PC-3 (cell line): ENCODE results near the gene ALDOA. TPM values are rescaled to one million over a fixed set of nuclear protein-coding genes. Genes with fewer than 3 reads are reported as not detected.
A peak's percentile ranks its signal among the peaks of the same experiment; 100 is the strongest.

Experiments
- ATAC-seq: fragments of 200-7000 bp; cut with Tn5 transposase; 2 replicates; pipeline ENCODE4 v1.9.1; 2020; ENCODE audit warnings: mild to moderate bottlenecking, moderate library complexity
- BruUV-seq: library from RNA; stranded (reverse); fragments of 400-500 nt; replicated peaks from 2 replicates; lab custom pipeline; 2021; lab: Mats Ljungman, UMichigan
- CTCF ChIA-PET: fragments of 300-600 bp; sonication (Branson Sonifier 250); formaldehyde crosslinking; loops from one replicate; lab custom pipeline; 2022; ENCODE audit warnings: antibody characterized with exemption; lab: Charles Lee
- POLR2A ChIA-PET: fragments of 300-600 bp; sonication (Branson Sonifier 250); formaldehyde crosslinking; loops from one replicate; lab custom pipeline; 2022; ENCODE audit warnings: antibody characterized with exemption; ENCODE audit not compliant: unreplicated experiment; lab: Charles Lee
- DNase-seq: peaks from one replicate; pipeline ENCODE4 v3.0.0-alpha.2; 2015
- H2AFZ ChIP-seq: fragments of 300-600 bp; sonication (generic); 2 replicates; pipeline ENCODE4 v1.6.0; 2016; ENCODE audit warnings: antibody characterized with exemption, low read length
- H3F3A ChIP-seq: fragments of 300-600 bp; sonication (generic); one replicate; pipeline ENCODE4 v1.6.0; 2017; ENCODE audit warnings: antibody characterized with exemption, low read length, control low read depth, mild to moderate bottlenecking; ENCODE audit not compliant: unreplicated experiment
- H3K27ac ChIP-seq: fragments of 300-600 bp; sonication (generic); 2 replicates; pipeline ENCODE4 v1.5.1; 2016; ENCODE audit warnings: mild to moderate bottlenecking, low read length
- H3K27me3 ChIP-seq: fragments of 300-600 bp; sonication (generic); 2 replicates; pipeline ENCODE4 v1.6.1; 2016; ENCODE audit warnings: low read length, mixed read lengths
- H3K36me3 ChIP-seq: fragments of 300-600 bp; sonication (generic); 2 replicates; pipeline ENCODE4 v1.6.1; 2016; ENCODE audit warnings: low read depth, mixed run types, low read length, mixed read lengths
- H3K4me1 ChIP-seq: fragments of 300-600 bp; sonication (generic); 2 replicates; pipeline ENCODE4 v1.5.1; 2016; ENCODE audit warnings: low read length; ENCODE audit not compliant: insufficient read depth
- H3K4me2 ChIP-seq: fragments of 300-600 bp; sonication (generic); 2 replicates; pipeline ENCODE4 v1.6.0; 2016; ENCODE audit warnings: low read length
- H3K4me3 ChIP-seq: fragments of 300-600 bp; sonication (generic); 2 replicates; pipeline ENCODE4 v1.5.1; 2016; ENCODE audit warnings: mild to moderate bottlenecking, low read length, mixed read lengths
- H3K79me2 ChIP-seq: fragments of 300-600 bp; sonication (generic); 2 replicates; pipeline ENCODE4 v1.6.1; 2017; ENCODE audit warnings: low read length, mixed read lengths
- H3K9ac ChIP-seq: fragments of 300-600 bp; sonication (generic); 2 replicates; pipeline ENCODE4 v1.6.0; 2016; ENCODE audit warnings: mild to moderate bottlenecking, low read length
- H3K9me2 ChIP-seq: fragments of 300-600 bp; sonication (generic); replicated peaks from 2 replicates; pipeline ENCODE4 v1.6.1; 2016; ENCODE audit warnings: mixed run types, low read length, mixed read lengths
- H3K9me3 ChIP-seq: fragments of 300-600 bp; sonication (generic); 2 replicates; pipeline ENCODE4 v1.6.1; 2016; ENCODE audit warnings: low read length, mixed read lengths
- H4K20me1 ChIP-seq: fragments of 300-600 bp; sonication (generic); 2 replicates; pipeline ENCODE4 v1.6.1; 2016; ENCODE audit warnings: low read length, mixed read lengths
- CTCF ChIP-seq: fragments of 300-600 bp; sonication (generic); conservative IDR thresholded peaks from 2 replicates; pipeline ENCODE4 v1.5.1; 2017; ENCODE audit warnings: antibody characterized with exemption, low read depth, mild to moderate bottlenecking, low read length
- EZH2 ChIP-seq: fragments of 300-600 bp; sonication (generic); IDR thresholded peaks from one replicate; pipeline ENCODE4 v1.6.1; 2017; ENCODE audit warnings: antibody characterized with exemption, mild to moderate bottlenecking, low read length; ENCODE audit not compliant: unreplicated experiment
- EZH2phosphoT487 ChIP-seq: fragments of 300-600 bp; sonication (generic); IDR thresholded peaks from 2 replicates; pipeline ENCODE4 v1.6.1; 2018; ENCODE audit warnings: mild to moderate bottlenecking, antibody characterized with exemption, low read length, borderline replicate concordance
- intact Hi-C: fragments of 100-400 bp; cut with micrococcal nuclease; formaldehyde crosslinking; loops from 2 replicates; pipeline ENCODE4 v1.9.0; 2023
- total RNA-seq: library from RNA; depleted of rRNA; stranded (reverse); fragments of >200 nt; gene quantifications from 2 replicates; pipeline ENCODE4 v1.2.3, GENCODE V29; 2014

Gene ALDOA
- total RNA-seq, 1 experiment from 2014 or later = 2,048 TPM

GRCh38 chr16:30077656-30078055 is 12.1 kb downstream of the ALDOA start:
- peaks cover 44% of the 10 kb centered on the region for H3K79me2 ChIP-seq
- DNase-seq = no peak
- H3K9ac ChIP-seq = no peak overlapping the region
- 0 out of 2 replicates have a peak, but pooled peaks cover 4% of the 10 kb centered on the region for H4K20me1 ChIP-seq
- peak overlapping the region; percentile 97 for H3K4me2 ChIP-seq
- no peaks in the 10 kb centered on the region for H3K9me3 ChIP-seq
- H2AFZ ChIP-seq = no peak overlapping the region
- ATAC-seq = no peak
- H3K4me3 ChIP-seq = peak overlapping the region; percentile 94
- H3F3A ChIP-seq = peaks cover 6% of the 10 kb centered on the region
- BruUV-seq = no TSS peak
- TF ChIP-seq EZH2 (no peak), CTCF (no peak), EZH2phosphoT487 (no peak)
- H3K27me3 ChIP-seq = no peaks in the 10 kb centered on the region
- intact Hi-C loops = no loop called here
- peaks cover 10% of the 10 kb centered on the region; the same call in 1 of the 2 replicates for H3K36me3 ChIP-seq
- H3K9me2 ChIP-seq = no peaks in the 10 kb centered on the region
- H3K27ac ChIP-seq = no peak overlapping the region
- ChIA-PET CTCF (no interaction called here), POLR2A (no interaction called here)
- H3K4me1 ChIP-seq = peaks cover 17% of the 10 kb centered on the region

- ATAC-seq (no peak), DNase-seq (no peak)
- TF ChIP-seq CTCF (no peak), EZH2 (no peak), EZH2phosphoT487 (no peak)
- no peak overlapping the region for H3K4me3 ChIP-seq
- H3K27me3 ChIP-seq = no peaks in the 10 kb centered on the region
- BruUV-seq = no TSS peak
- H3K79me2 ChIP-seq = peaks cover 44% of the 10 kb centered on the region
- H2AFZ ChIP-seq = no peak overlapping the region
- H3K4me2 ChIP-seq = no peak overlapping the region
- H3K4me1 ChIP-seq = peaks cover 17% of the 10 kb centered on the region
- 0 out of 2 replicates have a peak, but pooled peaks cover 4% of the 10 kb centered on the region for H4K20me1 ChIP-seq
- no peaks in the 10 kb centered on the region for H3K9me3 ChIP-seq
- H3K27ac ChIP-seq = no peak overlapping the region
- no peak overlapping the region for H3K9ac ChIP-seq
- H3K36me3 ChIP-seq = peaks cover 10% of the 10 kb centered on the region; the same call in 1 of the 2 replicates
- intact Hi-C loops = no loop called here
- peaks cover 6% of the 10 kb centered on the region for H3F3A ChIP-seq
- ChIA-PET CTCF (no interaction called here), POLR2A (no interaction called here)
- H3K9me2 ChIP-seq = no peaks in the 10 kb centered on the region
These were observed 13.2 kb downstream of the ALDOA start for GRCh38 chr16:30078744-30079143.

GRCh38 chr16:30079480-30079879 is 13.9 kb downstream of the ALDOA start:
- H3K4me1 ChIP-seq = peaks cover 17% of the 10 kb centered on the region
- no peak overlapping the region for H3K9ac ChIP-seq
- ChIA-PET POLR2A (no interaction called here), CTCF (no interaction called here)
- H3K79me2 ChIP-seq = peaks cover 44% of the 10 kb centered on the region
- H2AFZ ChIP-seq = no peak overlapping the region
- 0 out of 2 replicates have a peak, but pooled peaks cover 4% of the 10 kb centered on the region for H4K20me1 ChIP-seq
- H3K27ac ChIP-seq = no peak overlapping the region
- ATAC-seq (no peak), DNase-seq (no peak)
- no peaks in the 10 kb centered on the region for H3K27me3 ChIP-seq
- peaks cover 6% of the 10 kb centered on the region for H3F3A ChIP-seq
- H3K36me3 ChIP-seq = peaks cover 10% of the 10 kb centered on the region; the same call in 1 of the 2 replicates
- H3K9me3 ChIP-seq = no peaks in the 10 kb centered on the region
- BruUV-seq = no TSS peak
- no peak overlapping the region for H3K4me2 ChIP-seq
- intact Hi-C loops = no loop called here
- no peaks in the 10 kb centered on the region for H3K9me2 ChIP-seq
- H3K4me3 ChIP-seq = no peak overlapping the region
- no peak for TF ChIP-seq EZH2
- TF ChIP-seq CTCF = no peak
- no peak for TF ChIP-seq EZH2phosphoT487
